Measurements from ENCODE around the gene NMT2. TPM values are rescaled to one million over a fixed set of nuclear protein-coding genes. Genes with fewer than 3 reads are reported as not detected.

The NMT2 gene
- total and polyA plus RNA-seq, 2 donors (not counting 1 experiment from before 2014, with no cell fraction given), result 16.6 to 21.0 TPM

GRCh38 chr10:15200626-15201025 lies 32.1 kb upstream of the NMT2 start:
- Histone ChIP-seq H3K36me3 (ENCODE audit: control insufficient read depth, insufficient read depth, low read length) (no peaks in the 10 kb centered on the region), H3K4me3 (replicated peaks in 1 of 4; ENCODE audit: control extremely low read depth in 1 of 4, insufficient read depth in 1 of 4, low read depth in 3 of 4, low read length in 4 of 4) (no peak overlapping the region), H3K4me1 (ENCODE audit: control insufficient read depth, extremely low read depth, insufficient read depth, low read length) (peaks cover 30% of the 10 kb centered on the region), H2AFZ (ENCODE audit: low read length) (no peak overlapping the region), H3K9me3 (ENCODE audit: control insufficient read depth, insufficient read depth, low read depth, low read length) (no peaks in the 10 kb centered on the region), H4K20me1 (ENCODE audit: control insufficient read depth, extremely low read depth, insufficient read depth, low read length) (no peaks in the 10 kb centered on the region), H3K9ac (ENCODE audit: insufficient read depth, low read length) (no peak overlapping the region), H3K79me2 (ENCODE audit: control insufficient read depth, insufficient read depth, low read length) (no peaks in the 10 kb centered on the region), H3K27me3 (ENCODE audit: control insufficient read depth, insufficient read depth, low read length) (no peaks in the 10 kb centered on the region), H3K27ac (ENCODE audit: insufficient read depth, low read length) (peak overlapping the region; percentile 30), H3K4me2 (ENCODE audit: extremely low read depth, insufficient read depth, low read length) (peak overlapping the region; percentile 6)
- peak; percentile 62 to 96 for DNase-seq (ENCODE audit: low read depth in 2 of 2)
- no peak for TF ChIP-seq EZH2 (IDR thresholded peaks at IDR 0.05; ENCODE audit: low read length, missing control alignments)
- TF ChIP-seq, protein P1, sequence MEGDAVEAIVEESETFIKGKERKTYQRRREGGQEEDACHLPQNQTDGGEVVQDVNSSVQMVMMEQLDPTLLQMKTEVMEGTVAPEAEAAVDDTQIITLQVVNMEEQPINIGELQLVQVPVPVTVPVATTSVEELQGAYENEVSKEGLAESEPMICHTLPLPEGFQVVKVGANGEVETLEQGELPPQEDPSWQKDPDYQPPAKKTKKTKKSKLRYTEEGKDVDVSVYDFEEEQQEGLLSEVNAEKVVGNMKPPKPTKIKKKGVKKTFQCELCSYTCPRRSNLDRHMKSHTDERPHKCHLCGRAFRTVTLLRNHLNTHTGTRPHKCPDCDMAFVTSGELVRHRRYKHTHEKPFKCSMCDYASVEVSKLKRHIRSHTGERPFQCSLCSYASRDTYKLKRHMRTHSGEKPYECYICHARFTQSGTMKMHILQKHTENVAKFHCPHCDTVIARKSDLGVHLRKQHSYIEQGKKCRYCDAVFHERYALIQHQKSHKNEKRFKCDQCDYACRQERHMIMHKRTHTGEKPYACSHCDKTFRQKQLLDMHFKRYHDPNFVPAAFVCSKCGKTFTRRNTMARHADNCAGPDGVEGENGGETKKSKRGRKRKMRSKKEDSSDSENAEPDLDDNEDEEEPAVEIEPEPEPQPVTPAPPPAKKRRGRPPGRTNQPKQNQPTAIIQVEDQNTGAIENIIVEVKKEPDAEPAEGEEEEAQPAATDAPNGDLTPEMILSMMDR (conservative IDR thresholded peaks at IDR 0.05 in 1 of 2, IDR thresholded peaks at IDR 0.05 in 1 of 2; ENCODE audit: low read depth in 1 of 2, low read length in 2 of 2), result no peak

DNA sequence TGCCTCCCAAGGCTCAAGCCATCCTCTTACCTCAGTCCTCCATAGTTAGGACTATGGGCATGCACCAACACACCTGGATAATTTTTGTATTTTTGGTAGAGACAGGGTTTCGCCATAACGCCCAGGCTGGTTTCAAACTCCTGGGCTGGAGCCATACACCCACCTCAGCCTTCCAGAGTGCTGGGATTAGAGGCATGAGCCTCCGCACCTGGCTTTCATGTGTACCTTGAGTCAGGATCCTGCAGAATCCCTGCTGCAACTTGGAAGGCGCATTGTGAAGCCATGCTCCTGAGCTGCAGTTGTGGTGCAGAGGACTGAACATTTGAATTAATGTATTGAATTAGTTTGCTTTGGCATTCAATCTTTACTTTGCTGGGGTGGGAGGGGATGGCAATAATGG lies 29.4 kb upstream of the NMT2 start:
- Histone ChIP-seq H2AFZ (ENCODE audit: low read length) (no peak overlapping the region), H3K4me2 (ENCODE audit: extremely low read depth, insufficient read depth, low read length) (no peak overlapping the region), H3K36me3 (ENCODE audit: control insufficient read depth, insufficient read depth, low read length) (no peaks in the 10 kb centered on the region), H4K20me1 (ENCODE audit: control insufficient read depth, extremely low read depth, insufficient read depth, low read length) (no peaks in the 10 kb centered on the region), H3K27me3 (ENCODE audit: control insufficient read depth, insufficient read depth, low read length) (no peaks in the 10 kb centered on the region), H3K79me2 (ENCODE audit: control insufficient read depth, insufficient read depth, low read length) (no peaks in the 10 kb centered on the region), H3K9ac (ENCODE audit: insufficient read depth, low read length) (no peak overlapping the region), H3K4me3 (replicated peaks in 1 of 4; ENCODE audit: control extremely low read depth in 1 of 4, insufficient read depth in 1 of 4, low read depth in 3 of 4, low read length in 4 of 4) (no peak overlapping the region), H3K9me3 (ENCODE audit: control insufficient read depth, insufficient read depth, low read depth, low read length) (no peaks in the 10 kb centered on the region), H3K27ac (ENCODE audit: insufficient read depth, low read length) (no peak overlapping the region), H3K4me1 (ENCODE audit: control insufficient read depth, extremely low read depth, insufficient read depth, low read length) (peaks cover 30% of the 10 kb centered on the region)
- no peak for DNase-seq (ENCODE audit: low read depth in 2 of 2)
- TF ChIP-seq, protein P1 (conservative IDR thresholded peaks at IDR 0.05 in 1 of 2, IDR thresholded peaks at IDR 0.05 in 1 of 2; ENCODE audit: low read depth in 1 of 2, low read length in 2 of 2), result no peak
- TF ChIP-seq EZH2 (IDR thresholded peaks at IDR 0.05; ENCODE audit: low read length, missing control alignments), result no peak

DNA sequence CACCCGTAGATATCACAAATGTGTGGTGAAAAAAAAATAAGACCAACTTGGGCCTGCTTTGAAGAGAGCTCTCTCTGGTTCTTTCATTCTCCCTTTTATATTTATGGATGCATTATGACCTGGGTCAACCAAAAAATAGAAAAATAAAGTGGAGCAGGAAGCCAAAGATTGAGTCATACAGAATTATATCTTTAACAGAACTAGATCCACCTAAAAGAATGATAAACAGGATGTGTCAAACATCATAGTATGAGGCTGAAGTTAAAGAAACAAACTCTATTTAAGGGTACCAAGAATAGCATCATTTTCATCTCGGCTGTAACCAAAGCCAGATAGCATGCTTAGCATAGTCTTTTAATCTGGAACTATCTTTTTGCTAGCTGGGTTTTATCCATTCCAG lies 28.8 kb upstream of the NMT2 start:
- TF ChIP-seq, protein P1 (conservative IDR thresholded peaks at IDR 0.05 in 1 of 2, IDR thresholded peaks at IDR 0.05 in 1 of 2; ENCODE audit: low read depth in 1 of 2, low read length in 2 of 2), result no peak
- TF ChIP-seq EZH2 (IDR thresholded peaks at IDR 0.05; ENCODE audit: low read length, missing control alignments), result no peak
- H3K4me3 ChIP-seq (replicated peaks in 1 of 4; ENCODE audit: control extremely low read depth in 1 of 4, insufficient read depth in 1 of 4, low read depth in 3 of 4, low read length in 4 of 4), result no peak overlapping the region
- peaks cover 30% of the 10 kb centered on the region for H3K4me1 ChIP-seq (ENCODE audit: control insufficient read depth, extremely low read depth, insufficient read depth, low read length)
- no peaks in the 10 kb centered on the region for H3K27me3 ChIP-seq (ENCODE audit: control insufficient read depth, insufficient read depth, low read length)
- H2AFZ ChIP-seq (ENCODE audit: low read length), result no peak overlapping the region
- no peak overlapping the region for H3K4me2 ChIP-seq (ENCODE audit: extremely low read depth, insufficient read depth, low read length)
- H4K20me1 ChIP-seq (ENCODE audit: control insufficient read depth, extremely low read depth, insufficient read depth, low read length), result no peaks in the 10 kb centered on the region
- no peaks in the 10 kb centered on the region for H3K9me3 ChIP-seq (ENCODE audit: control insufficient read depth, insufficient read depth, low read depth, low read length)
- H3K36me3 ChIP-seq (ENCODE audit: control insufficient read depth, insufficient read depth, low read length), result no peaks in the 10 kb centered on the region
- DNase-seq (ENCODE audit: low read depth in 2 of 2), result peak; percentile 57 to 61
- H3K9ac ChIP-seq (ENCODE audit: insufficient read depth, low read length), result no peak overlapping the region
- H3K79me2 ChIP-seq (ENCODE audit: control insufficient read depth, insufficient read depth, low read length), result no peaks in the 10 kb centered on the region
- H3K27ac ChIP-seq (ENCODE audit: insufficient read depth, low read length), result no peak overlapping the region

All from fibroblast of lung (primary cell).